ENCODE measurements around the gene HOXD13. TPM values are rescaled to one million over a fixed set of nuclear protein-coding genes. Genes with fewer than 3 reads are reported as not detected.

Gene HOXD13
- total and polyA plus RNA-seq, 2 donors (not counting 1 experiment from before 2014, with no cell fraction given), result not detected

- DNase-seq (peak; percentile 31), ATAC-seq (ENCODE audit: low read depth) (no peak)
- TF ChIP-seq CTCF (IDR thresholded peaks at IDR 0.05) (no peak), EZH2 (IDR thresholded peaks at IDR 0.05; ENCODE audit: borderline replicate concordance, insufficient read depth, low read depth, low read length, poor library complexity, severe bottlenecking) (no peak)
- H3K4me2 ChIP-seq (replicated peaks; ENCODE audit: low read depth, low read length, poor library complexity, severe bottlenecking), result no peak overlapping the region
- no peaks in the 10 kb centered on the region for H3K79me2 ChIP-seq (ENCODE audit: control insufficient read depth, insufficient read depth, low read length)
- H3K27ac ChIP-seq (ENCODE audit: low read length in 2 of 2), result no peak overlapping the region
- no peak overlapping the region for H2AFZ ChIP-seq (ENCODE audit: insufficient read depth, low read depth, low read length, poor library complexity, severe bottlenecking)
- peaks cover 80% of the 10 kb centered on the region for H3K27me3 Mint-ChIP-seq
- ChIA-PET POLR2A (no interaction called here), CTCF (interaction anchor here (1.0 to 1.9 kb wide), 3 partner anchors 33 to 404 kb away, joined by 3 to 5 read pairs (median 5); no protein-coding TSS in a partner anchor)
- peaks cover 3% of the 10 kb centered on the region for H3K9me3 Mint-ChIP-seq (ENCODE audit: insufficient read depth)
- peaks cover 29% of the 10 kb centered on the region for H3K4me1 Mint-ChIP-seq
- H3K36me3 ChIP-seq (replicated peaks in 1 of 2; ENCODE audit: control extremely low read depth in 1 of 2, control insufficient read depth in 1 of 2, extremely low read depth in 1 of 2, insufficient read depth in 2 of 2, low read length in 1 of 2), result no peaks in the 10 kb centered on the region
- 3% methylated on average over 8 of the region's 12 CpGs for WGBS (ENCODE audit: insufficient coverage)
- H3K9ac ChIP-seq (ENCODE audit: low read length), result no peak overlapping the region
- H3K4me1 ChIP-seq (ENCODE audit: control insufficient read depth in 2 of 2, insufficient read depth in 2 of 2, low read length in 2 of 2), result peaks cover 24 to 36% of the 10 kb centered on the region in 2 donors
- H3K9me3 ChIP-seq (ENCODE audit: control extremely low read depth in 1 of 3, control insufficient read depth in 2 of 3, insufficient read depth in 1 of 3, low read length in 2 of 3), result peaks cover 0 to 44% (median 6%) of the 10 kb centered on the region in 3 donors
- H4K20me1 ChIP-seq (ENCODE audit: control insufficient read depth, insufficient read depth, low read length, poor library complexity, severe bottlenecking), result no peaks in the 10 kb centered on the region
- no peak overlapping the region for H3K27ac Mint-ChIP-seq
- H3K4me3 Mint-ChIP-seq, result no peak overlapping the region
- intact Hi-C loops (cut with micrococcal nuclease), result loop anchor here (10.0 kb wide), 1 partner anchor 1760 kb away; the partner anchor contains the start of gene SP9
- peaks cover 0 to 89% (median 81%) of the 10 kb centered on the region in 4 experiments for H3K27me3 ChIP-seq (replicated peaks in 1 of 4; ENCODE audit: control extremely low read depth in 1 of 4, control insufficient read depth in 3 of 4, insufficient read depth in 4 of 4, low read length in 3 of 4)
- no peak overlapping the region for H3K4me3 ChIP-seq (ENCODE audit: control extremely low read depth in 1 of 5, extremely low read depth in 1 of 5, insufficient read depth in 1 of 5, low read depth in 2 of 5, low read length in 4 of 5)
These were observed 1.8 kb downstream of the HOXD13 start for GRCh38 chr2:176094349-176094748.

- Histone ChIP-seq H3K9ac (ENCODE audit: low read length) (no peak overlapping the region), H3K27me3 (replicated peaks in 1 of 4; ENCODE audit: control extremely low read depth in 1 of 4, control insufficient read depth in 3 of 4, insufficient read depth in 4 of 4, low read length in 3 of 4) (peaks cover 0 to 88% (median 77%) of the 10 kb centered on the region in 4 experiments), H3K4me3 (ENCODE audit: control extremely low read depth in 1 of 5, extremely low read depth in 1 of 5, insufficient read depth in 1 of 5, low read depth in 2 of 5, low read length in 4 of 5) (no peak overlapping the region), H3K27ac (ENCODE audit: low read length in 2 of 2) (no peak overlapping the region), H3K79me2 (ENCODE audit: control insufficient read depth, insufficient read depth, low read length) (no peaks in the 10 kb centered on the region), H3K4me2 (replicated peaks; ENCODE audit: low read depth, low read length, poor library complexity, severe bottlenecking) (no peak overlapping the region), H3K4me1 (ENCODE audit: control insufficient read depth in 2 of 2, insufficient read depth in 2 of 2, low read length in 2 of 2) (peaks cover 24 to 33% of the 10 kb centered on the region in 2 donors), H3K36me3 (replicated peaks in 1 of 2; ENCODE audit: control extremely low read depth in 1 of 2, control insufficient read depth in 1 of 2, extremely low read depth in 1 of 2, insufficient read depth in 2 of 2, low read length in 1 of 2) (no peaks in the 10 kb centered on the region), H3K9me3 (ENCODE audit: control extremely low read depth in 1 of 3, control insufficient read depth in 2 of 3, insufficient read depth in 1 of 3, low read length in 2 of 3) (peaks cover 0 to 55% (median 6%) of the 10 kb centered on the region in 3 donors), H2AFZ (ENCODE audit: insufficient read depth, low read depth, low read length, poor library complexity, severe bottlenecking) (no peak overlapping the region), H4K20me1 (ENCODE audit: control insufficient read depth, insufficient read depth, low read length, poor library complexity, severe bottlenecking) (no peaks in the 10 kb centered on the region)
- intact Hi-C loops (cut with micrococcal nuclease), result loop anchor here (10.0 kb wide), 1 partner anchor 1761 kb away; the partner anchor contains the start of gene SP9
- peaks cover 76% of the 10 kb centered on the region for H3K27me3 Mint-ChIP-seq
- WGBS (ENCODE audit: insufficient coverage), result 17% methylated on average over 3 of the region's 5 CpGs
- peaks cover 3% of the 10 kb centered on the region for H3K9me3 Mint-ChIP-seq (ENCODE audit: insufficient read depth)
- CTCF ChIA-PET, result interaction anchor here (1.2 to 4.7 kb wide), 4 partner anchors 20 to 407 kb away, joined by 3 to 72 read pairs (median 5); no protein-coding TSS in a partner anchor
- no peak overlapping the region for H3K27ac Mint-ChIP-seq
- TF ChIP-seq CTCF (IDR thresholded peaks at IDR 0.05) (no peak), EZH2 (IDR thresholded peaks at IDR 0.05; ENCODE audit: borderline replicate concordance, insufficient read depth, low read depth, low read length, poor library complexity, severe bottlenecking) (no peak)
- peaks cover 29% of the 10 kb centered on the region for H3K4me1 Mint-ChIP-seq
- no peak for DNase-seq
- H3K4me3 Mint-ChIP-seq, result no peak overlapping the region
- POLR2A ChIA-PET, result no interaction called here
- ATAC-seq (ENCODE audit: low read depth), result no peak
These were observed 2.9 kb downstream of the HOXD13 start for GRCh38 chr2:176095421-176095820.

All from B cell (primary cell).